IMR-90 (cell line): Measurements from ENCODE around the gene PLA2G4A. TPM values are rescaled to one million over a fixed set of nuclear protein-coding genes. Genes with fewer than 3 reads are reported as not detected.
A peak's percentile ranks its signal among the peaks of the same experiment; 100 is the strongest.

ENCODE experiments used
- ATAC-seq: fragments of 200-7000 bp; cut with Tn5 transposase; 2 replicates; pipeline ENCODE4 v1.9.1; 2020; ENCODE audit warnings: low read depth, mild to moderate bottlenecking, moderate library complexity
- BruUV-seq: library from RNA; stranded (reverse); fragments of 400-500 nt; replicated peaks from 2 replicates; lab custom pipeline; 2021; lab: Mats Ljungman, UMichigan
- CTCF ChIA-PET: fragments of 300-600 bp; formaldehyde crosslinking; extraction: SDS; loops from one replicate; lab custom pipeline; 2021; ENCODE audit warnings: antibody characterized with exemption; lab: Yijun Ruan, JAX
- POLR2A ChIA-PET: fragments of 300-600 bp; sonication (Branson Sonifier 250); formaldehyde crosslinking; loops from one replicate; lab custom pipeline; 2022; ENCODE audit warnings: antibody characterized with exemption; ENCODE audit not compliant: unreplicated experiment; lab: Charles Lee
- DNase-seq: peaks from one replicate; pipeline ENCODE4 v3.0.0; 2013
- H2AFZ ChIP-seq: replicated peaks from 2 replicates; pipeline ENCODE3; 2013; ENCODE audit warnings: low read length, mild to moderate bottlenecking; ENCODE audit not compliant: poor library complexity
- H2AK5ac ChIP-seq: 2 replicates; pipeline ENCODE4 v1.6.1; 2013; ENCODE audit warnings: low read depth, low read length, inconsistent platforms
- H2AK9ac ChIP-seq: replicated peaks from 2 replicates; pipeline ENCODE3; 2013; ENCODE audit warnings: mild to moderate bottlenecking, low read depth, low read length, moderate library complexity; ENCODE audit not compliant: poor library complexity
- H2BK120ac ChIP-seq: 2 replicates; pipeline ENCODE4 v1.6.1; 2013; ENCODE audit warnings: low read depth, low read length, inconsistent platforms
- H2BK15ac ChIP-seq: 3 replicates; pipeline ENCODE4 v1.6.1; 2013; ENCODE audit warnings: low read depth, low read length, inconsistent platforms
- H2BK20ac ChIP-seq: 2 replicates; pipeline ENCODE4 v1.6.1; 2013; ENCODE audit warnings: low read depth, mild to moderate bottlenecking, inconsistent platforms, low read length, moderate library complexity
- H2BK5ac ChIP-seq: 2 replicates; pipeline ENCODE4 v1.6.1; 2013; ENCODE audit warnings: mild to moderate bottlenecking, low read depth, low read length, inconsistent platforms; ENCODE audit not compliant: poor library complexity, severe bottlenecking
- H3K14ac ChIP-seq: replicated peaks from 2 replicates; pipeline ENCODE4 v1.6.1; 2013; ENCODE audit warnings: low read depth, low read length, inconsistent platforms
- H3K18ac ChIP-seq: 2 replicates; pipeline ENCODE4 v1.6.1; 2013; ENCODE audit warnings: low read depth, low read length, control low read depth
- H3K23ac ChIP-seq: 2 replicates; pipeline ENCODE4 v1.6.1; 2013; ENCODE audit warnings: low read depth, low read length, inconsistent platforms
- H3K27ac ChIP-seq: 2 replicates; pipeline ENCODE4 v1.5.1; 2013; ENCODE audit warnings: mild to moderate bottlenecking, control low read depth, low read length; ENCODE audit not compliant: insufficient read depth
- H3K27me3 ChIP-seq: 2 replicates; pipeline ENCODE4 v1.6.1; 2013; ENCODE audit warnings: low read length; ENCODE audit not compliant: control insufficient read depth, insufficient read depth
- H3K36me3 ChIP-seq: 2 replicates; pipeline ENCODE4 v1.6.1; 2013; ENCODE audit warnings: low read length, mixed read lengths; ENCODE audit not compliant: control insufficient read depth, insufficient read depth
- H3K4ac ChIP-seq: 2 replicates; pipeline ENCODE4 v1.6.1; 2013; ENCODE audit warnings: low read depth, low read length, inconsistent platforms
- H3K4me1 ChIP-seq: 2 replicates; pipeline ENCODE4 v1.6.1; 2013; ENCODE audit warnings: low read length, mixed read lengths; ENCODE audit not compliant: control insufficient read depth, insufficient read depth
- H3K4me2 ChIP-seq: 2 replicates; pipeline ENCODE4 v1.6.1; 2013; ENCODE audit warnings: low read depth, mild to moderate bottlenecking, control low read depth, low read length, moderate library complexity
- H3K4me3 ChIP-seq: 2 replicates; pipeline ENCODE4 v1.5.1; 2013; ENCODE audit warnings: low read depth, mild to moderate bottlenecking, control low read depth, low read length, moderate library complexity; ENCODE audit not compliant: insufficient read depth
- H3K56ac ChIP-seq: 2 replicates; pipeline ENCODE4 v1.6.1; 2013; ENCODE audit warnings: low read length, inconsistent platforms; ENCODE audit not compliant: insufficient read depth; ENCODE audit errors: extremely low read depth
- H3K79me1 ChIP-seq, 2 experiments: 2 replicates each; pipeline ENCODE4 v1.6.1; 2013; ENCODE audit warnings: low read length in 2 of 2, inconsistent platforms in 1 of 2, low read depth in 1 of 2
- H3K9ac ChIP-seq: 2 replicates; pipeline ENCODE4 v1.6.1; 2013; ENCODE audit warnings: low read depth, low read length, control low read depth
- H3K9me1 ChIP-seq: 2 replicates; pipeline ENCODE4 v1.6.1; 2013; ENCODE audit warnings: low read length, inconsistent platforms; ENCODE audit not compliant: insufficient read depth
- H3K9me3 ChIP-seq: 2 replicates; pipeline ENCODE4 v1.6.1; 2013; ENCODE audit warnings: low read length; ENCODE audit not compliant: control insufficient read depth, insufficient read depth
- H4K20me1 ChIP-seq: 2 replicates; pipeline ENCODE4 v1.6.1; 2013; ENCODE audit warnings: low read length, inconsistent platforms; ENCODE audit not compliant: insufficient read depth
- H4K5ac ChIP-seq: 2 replicates; pipeline ENCODE4 v1.6.1; 2013; ENCODE audit warnings: mild to moderate bottlenecking, low read depth, low read length, control low read depth
- H4K8ac ChIP-seq, 2 experiments: 2 replicates each; pipeline ENCODE4 v1.6.1; 2013; ENCODE audit warnings: low read depth in 2 of 2, low read length in 2 of 2, control low read depth in 1 of 2, inconsistent platforms in 1 of 2
- H4K91ac ChIP-seq: 2 replicates; pipeline ENCODE4 v1.6.1; 2013; ENCODE audit warnings: low read depth, low read length, inconsistent platforms; ENCODE audit not compliant: insufficient read depth
- BHLHE40 ChIP-seq: fragments of 150-350 bp; IDR thresholded peaks from 2 replicates; pipeline ENCODE4 v1.6.1; 2016; ENCODE audit warnings: mild to moderate bottlenecking, low read depth, low read length
- CEBPB ChIP-seq: IDR thresholded peaks from 2 replicates; pipeline ENCODE4 v1.6.1; 2012; ENCODE audit warnings: low read depth, low read length, improper control_type of control experiment
- CHD1 ChIP-seq: IDR thresholded peaks from 2 replicates; pipeline ENCODE4 v1.6.1; 2012; ENCODE audit warnings: low read depth, low read length, improper control_type of control experiment
- FOS ChIP-seq: fragments of 150-350 bp; IDR thresholded peaks from 2 replicates; pipeline ENCODE4 v1.6.1; 2016; ENCODE audit warnings: low read depth, low read length
- MAFK ChIP-seq: IDR thresholded peaks from 2 replicates; pipeline ENCODE4 v1.6.1; 2012; ENCODE audit warnings: low read depth, low read length, improper control_type of control experiment
- MAZ ChIP-seq: IDR thresholded peaks from 2 replicates; pipeline ENCODE4 v1.6.1; 2012; ENCODE audit warnings: low read depth, mild to moderate bottlenecking, low read length, improper control_type of control experiment, moderate library complexity, borderline replicate concordance
- MXI1 ChIP-seq: IDR thresholded peaks from 2 replicates; pipeline ENCODE4 v1.6.1; 2012; ENCODE audit warnings: low read depth, mild to moderate bottlenecking, low read length, moderate library complexity, borderline replicate concordance
- NFE2L2 ChIP-seq: fragments of 150-350 bp; IDR thresholded peaks from 2 replicates; pipeline ENCODE4 v1.6.1; 2016; ENCODE audit warnings: low read depth, mild to moderate bottlenecking, low read length
- POLR2A ChIP-seq: IDR thresholded peaks from 2 replicates; pipeline ENCODE4 v1.6.1; 2012; ENCODE audit warnings: mild to moderate bottlenecking, low read depth, low read length
- RAD21 ChIP-seq: IDR thresholded peaks from 2 replicates; pipeline ENCODE4 v1.6.1; 2012; ENCODE audit warnings: low read length, improper control_type of control experiment
- RCOR1 ChIP-seq: IDR thresholded peaks from 2 replicates; pipeline ENCODE4 v1.6.1; 2012; ENCODE audit warnings: mild to moderate bottlenecking, low read length, improper control_type of control experiment; ENCODE audit not compliant: insufficient replicate concordance
- RFX5 ChIP-seq: IDR thresholded peaks from 2 replicates; pipeline ENCODE4 v1.8.0; 2012; ENCODE audit warnings: low read depth, mild to moderate bottlenecking, low read length, moderate library complexity
- SMC3 ChIP-seq: fragments of 150-350 bp; IDR thresholded peaks from 2 replicates; pipeline ENCODE4 v1.6.1; 2016; ENCODE audit warnings: low read depth, mild to moderate bottlenecking, antibody characterized with exemption, low read length, moderate library complexity
- WGBS, 2 experiments: methylation state at CpG; one replicate each; pipeline versions ENCODE4 v1.1.5 to v1.1.7; 2013; ENCODE audit warnings: missing lambda C conversion rate in 2 of 2; ENCODE audit not compliant: insufficient read length in 1 of 2; ENCODE audit errors: extremely low coverage in 2 of 2; 5-methylcytosine and 5-hydroxymethylcytosine counted together
- dilution Hi-C: fragments of 300-500 bp; cut with HindIII; formaldehyde crosslinking; loops from one replicate; pipeline ENCODE4 v1.14.3; 2018; ENCODE audit warnings: low sequenced_read_pairs; ENCODE audit not compliant: unreplicated experiment
- in situ Hi-C: fragments of 300-500 bp; cut with MboI; formaldehyde crosslinking; loops from 3 replicates; pipeline ENCODE4 v1.14.3; 2019; ENCODE audit warnings: low sequenced_read_pairs, inconsistent platforms, mixed read lengths
- intact Hi-C: fragments of 100-400 bp; cut with micrococcal nuclease; formaldehyde crosslinking; loops from 2 replicates; pipeline ENCODE4 v1.10.0; 2022
- polyA plus RNA-seq, 3 experiments: library from polyadenylated mRNA; depleted of rRNA; stranded (reverse); fragments of >200 nt; gene quantifications; 2 replicates each; pipeline ENCODE4 v1.2.3, GENCODE V29; 2012; ENCODE audit warnings: low replicate concordance in 1 of 3
- total RNA-seq: library from RNA; depleted of rRNA; stranded (reverse); fragments of >200 nt; gene quantifications from 2 replicates; pipeline ENCODE4 v1.2.3, GENCODE V29; 2012
- TF ChIP-seq, protein P1 (sequence below): fragments of 150-350 bp; IDR thresholded peaks from 2 replicates; pipeline ENCODE4 v1.6.1; 2016; ENCODE audit warnings: low read depth, mild to moderate bottlenecking, low read length, moderate library complexity, borderline replicate concordance
- TF ChIP-seq, protein P2 (sequence below): fragments of 150-350 bp; IDR thresholded peaks from 2 replicates; pipeline ENCODE4 v1.6.1; 2017; ENCODE audit warnings: mild to moderate bottlenecking, antibody characterized with exemption, low read length, low read depth
- TF ChIP-seq, protein P3 (sequence below): conservative IDR thresholded peaks from 2 replicates; pipeline ENCODE4 v1.5.1; 2012; ENCODE audit warnings: mild to moderate bottlenecking, low read depth, low read length, improper control_type of control experiment

PLA2G4A gene
- total and polyA plus RNA-seq, 2 of the 4 experiments (the other 2 are of a cell fraction), result 1.6 to 3.8 TPM

DNA sequence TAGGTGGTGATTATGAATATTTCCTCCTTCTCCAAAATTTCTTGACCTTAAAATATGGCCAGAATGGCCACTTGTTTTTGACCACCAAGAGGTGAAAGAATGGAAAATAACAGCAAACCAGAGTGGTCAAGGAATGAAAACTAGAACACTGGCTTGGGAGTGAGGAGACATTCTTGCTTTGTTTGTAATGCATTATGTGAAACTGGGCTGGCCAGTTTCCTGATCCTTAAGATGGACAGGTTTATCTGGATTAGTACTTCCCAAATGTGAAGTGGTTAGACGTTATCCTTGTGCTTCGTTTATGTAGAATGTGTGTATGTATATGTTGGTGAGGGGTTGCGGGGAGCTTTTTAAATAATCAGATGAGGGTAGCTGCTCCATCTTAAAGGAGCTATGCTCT lies 12.8 kb downstream of the PLA2G4A start:
- TF ChIP-seq, protein P1, sequence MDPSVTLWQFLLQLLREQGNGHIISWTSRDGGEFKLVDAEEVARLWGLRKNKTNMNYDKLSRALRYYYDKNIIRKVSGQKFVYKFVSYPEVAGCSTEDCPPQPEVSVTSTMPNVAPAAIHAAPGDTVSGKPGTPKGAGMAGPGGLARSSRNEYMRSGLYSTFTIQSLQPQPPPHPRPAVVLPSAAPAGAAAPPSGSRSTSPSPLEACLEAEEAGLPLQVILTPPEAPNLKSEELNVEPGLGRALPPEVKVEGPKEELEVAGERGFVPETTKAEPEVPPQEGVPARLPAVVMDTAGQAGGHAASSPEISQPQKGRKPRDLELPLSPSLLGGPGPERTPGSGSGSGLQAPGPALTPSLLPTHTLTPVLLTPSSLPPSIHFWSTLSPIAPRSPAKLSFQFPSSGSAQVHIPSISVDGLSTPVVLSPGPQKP, result no peak
- no peak for TF ChIP-seq SMC3
- TF ChIP-seq CEBPB, result no peak
- no peak for TF ChIP-seq NFE2L2
- TF ChIP-seq POLR2A, result no peak
- TF ChIP-seq, protein P2, sequence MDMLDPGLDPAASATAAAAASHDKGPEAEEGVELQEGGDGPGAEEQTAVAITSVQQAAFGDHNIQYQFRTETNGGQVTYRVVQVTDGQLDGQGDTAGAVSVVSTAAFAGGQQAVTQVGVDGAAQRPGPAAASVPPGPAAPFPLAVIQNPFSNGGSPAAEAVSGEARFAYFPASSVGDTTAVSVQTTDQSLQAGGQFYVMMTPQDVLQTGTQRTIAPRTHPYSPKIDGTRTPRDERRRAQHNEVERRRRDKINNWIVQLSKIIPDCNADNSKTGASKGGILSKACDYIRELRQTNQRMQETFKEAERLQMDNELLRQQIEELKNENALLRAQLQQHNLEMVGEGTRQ, result no peak
- no peak for TF ChIP-seq RCOR1
- TF ChIP-seq RAD21, result no peak
- no peak for TF ChIP-seq MAFK
- TF ChIP-seq MAZ, result no peak
- TF ChIP-seq CHD1, result no peak
- no peak for TF ChIP-seq FOS
- no peak for TF ChIP-seq RFX5
- TF ChIP-seq, protein P3, sequence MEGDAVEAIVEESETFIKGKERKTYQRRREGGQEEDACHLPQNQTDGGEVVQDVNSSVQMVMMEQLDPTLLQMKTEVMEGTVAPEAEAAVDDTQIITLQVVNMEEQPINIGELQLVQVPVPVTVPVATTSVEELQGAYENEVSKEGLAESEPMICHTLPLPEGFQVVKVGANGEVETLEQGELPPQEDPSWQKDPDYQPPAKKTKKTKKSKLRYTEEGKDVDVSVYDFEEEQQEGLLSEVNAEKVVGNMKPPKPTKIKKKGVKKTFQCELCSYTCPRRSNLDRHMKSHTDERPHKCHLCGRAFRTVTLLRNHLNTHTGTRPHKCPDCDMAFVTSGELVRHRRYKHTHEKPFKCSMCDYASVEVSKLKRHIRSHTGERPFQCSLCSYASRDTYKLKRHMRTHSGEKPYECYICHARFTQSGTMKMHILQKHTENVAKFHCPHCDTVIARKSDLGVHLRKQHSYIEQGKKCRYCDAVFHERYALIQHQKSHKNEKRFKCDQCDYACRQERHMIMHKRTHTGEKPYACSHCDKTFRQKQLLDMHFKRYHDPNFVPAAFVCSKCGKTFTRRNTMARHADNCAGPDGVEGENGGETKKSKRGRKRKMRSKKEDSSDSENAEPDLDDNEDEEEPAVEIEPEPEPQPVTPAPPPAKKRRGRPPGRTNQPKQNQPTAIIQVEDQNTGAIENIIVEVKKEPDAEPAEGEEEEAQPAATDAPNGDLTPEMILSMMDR, result no peak
- TF ChIP-seq MXI1, result no peak
- no peak for TF ChIP-seq BHLHE40
- H2AK9ac ChIP-seq, result no peak overlapping the region
- H3K9me1 ChIP-seq, result no peaks in the 10 kb centered on the region
- H3K27me3 ChIP-seq, result no peaks in the 10 kb centered on the region
- no peaks in the 10 kb centered on the region for H3K9me3 ChIP-seq
- ATAC-seq (no peak; the same call in 1 of the 2 replicates), DNase-seq (peak; percentile 9)
- in situ Hi-C loops (no loop called here), intact Hi-C loops (no loop called here), dilution Hi-C loops (no loop called here)
- no peak overlapping the region for H3K27ac ChIP-seq
- H3K4ac ChIP-seq, result no peak overlapping the region
- BruUV-seq, result no TSS peak
- ChIA-PET POLR2A (no interaction called here), CTCF (no interaction called here)
- no peaks in the 10 kb centered on the region for H4K20me1 ChIP-seq
- H2BK15ac ChIP-seq, result no peak overlapping the region
- H3K14ac ChIP-seq, result no peak overlapping the region
- no peak overlapping the region for H3K4me2 ChIP-seq
- no peaks in the 10 kb centered on the region for H3K4me1 ChIP-seq
- H3K18ac ChIP-seq, result no peak overlapping the region
- H3K4me3 ChIP-seq, result no peak overlapping the region
- no peak overlapping the region for H2BK5ac ChIP-seq
- no peak overlapping the region for H2BK120ac ChIP-seq
- H2AK5ac ChIP-seq, result no peak overlapping the region
- no peak overlapping the region for H3K9ac ChIP-seq
- no peak overlapping the region for H4K8ac ChIP-seq
- no peaks in the 10 kb centered on the region for H3K36me3 ChIP-seq
- H2AFZ ChIP-seq, result no peak overlapping the region
- H4K5ac ChIP-seq, result no peak overlapping the region
- WGBS, 2 experiments, result no CpG with 5 or more reads among the region's 3 CpGs
- H4K91ac ChIP-seq, result no peak overlapping the region
- H3K56ac ChIP-seq, result no peak overlapping the region
- H2BK20ac ChIP-seq, result no peak overlapping the region
- H3K79me1 ChIP-seq, result no peaks in the 10 kb centered on the region
- no peak overlapping the region for H3K23ac ChIP-seq
